Gastroesophageal sphincter (tissue), 3 donors: Measurements from ENCODE around the gene ATAD5.

Experiments
- CTCF ChIP-seq, 4 experiments: fragments of 200-600 bp in 2 of 4; fragments of 450-650 bp in 2 of 4; sonication (generic) in 1 of 4; IDR thresholded peaks; one replicate each; pipeline ENCODE4 v1.5.1; 2017 to 2019; ENCODE audit warnings: antibody characterized with exemption in 4 of 4, mild to moderate bottlenecking in 2 of 4, moderate library complexity in 2 of 4
- POLR2A ChIP-seq, 2 donors: fragments of 450-650 bp; IDR thresholded peaks; one replicate each; pipeline ENCODE4 v1.6.1; 2017; ENCODE audit warnings: antibody characterized with exemption in 2 of 2, mild to moderate bottlenecking in 2 of 2, moderate library complexity in 1 of 2

- TF ChIP-seq CTCF (IDR thresholded peaks at IDR 0.05) (no peak), POLR2A (IDR thresholded peaks at IDR 0.05) (no peak)
These were observed 2.7 kb upstream of the ATAD5 start for GRCh38 chr17:30829022-30829421.
